Lower leg skin (tissue), 3 donors: ENCODE data around the gene NGEF.

ENCODE experiments used
- CTCF ChIP-seq, 3 donors: fragments of 450-650 bp; IDR thresholded peaks; one replicate each; pipeline ENCODE4 v1.5.1; 2016; ENCODE audit warnings: antibody characterized with exemption in 3 of 3, mild to moderate bottlenecking in 3 of 3, moderate library complexity in 2 of 3
- POLR2A ChIP-seq, 2 donors: fragments of 450-650 bp; IDR thresholded peaks; one replicate each; pipeline ENCODE4 v1.6.1; 2016 to 2017; ENCODE audit warnings: antibody characterized with exemption in 2 of 2, mild to moderate bottlenecking in 1 of 2, moderate library complexity in 1 of 2

DNA sequence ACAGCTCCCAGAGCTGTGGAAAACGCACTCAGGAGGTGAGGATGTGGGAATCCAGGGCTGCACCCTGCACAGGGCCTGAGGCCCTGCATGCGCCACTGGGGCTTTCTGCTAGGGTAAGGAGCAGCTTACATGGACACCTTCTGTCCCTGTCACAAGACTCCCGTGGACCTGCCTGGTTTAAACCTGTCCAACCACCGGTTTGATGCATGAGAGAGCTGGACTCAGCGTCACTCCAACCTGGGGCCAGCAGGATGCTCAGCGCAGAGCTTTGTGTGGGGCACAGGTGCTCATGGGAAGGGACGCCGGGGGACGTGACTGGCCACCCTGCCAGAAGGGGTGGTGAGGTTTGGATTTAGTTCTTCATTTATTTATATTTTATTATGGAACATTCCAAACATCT is 118.8 kb downstream of the NGEF start:
- TF ChIP-seq CTCF (IDR thresholded peaks at IDR 0.05) (no peak), POLR2A (IDR thresholded peaks at IDR 0.05) (no peak)
